Measurements from ENCODE around the gene COP1. TPM values are rescaled to one million over a fixed set of nuclear protein-coding genes. Genes with fewer than 3 reads are reported as not detected.
"Not testable (repeated sequence)": the region's sequence is repeated elsewhere in the genome, so short reads cannot be mapped to it uniquely, and the experiment has no call there.

Gene COP1
- total RNA-seq, 1 experiment from 2014 or later: 40.1 TPM

DNA sequence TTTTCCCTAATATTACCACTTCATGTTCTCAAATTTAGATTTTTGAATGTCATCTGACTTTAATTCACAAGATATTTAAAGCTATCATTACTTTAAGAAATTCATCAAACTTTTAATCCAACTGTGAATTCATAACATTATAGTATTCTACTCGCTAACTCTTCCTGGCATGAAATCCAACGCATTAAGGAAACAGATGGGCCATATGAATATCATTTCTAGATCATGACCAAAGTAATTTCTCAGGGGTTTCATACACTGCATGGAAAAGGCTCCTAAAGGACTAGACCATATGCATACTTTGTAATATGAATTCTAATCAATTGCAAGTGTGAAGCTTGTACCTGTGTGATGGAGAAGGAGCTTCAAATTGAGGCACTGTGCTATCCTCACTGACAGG lies 72.4 kb downstream of the COP1 start:
- DNase-seq (ENCODE audit: low read depth): no peak

DNA sequence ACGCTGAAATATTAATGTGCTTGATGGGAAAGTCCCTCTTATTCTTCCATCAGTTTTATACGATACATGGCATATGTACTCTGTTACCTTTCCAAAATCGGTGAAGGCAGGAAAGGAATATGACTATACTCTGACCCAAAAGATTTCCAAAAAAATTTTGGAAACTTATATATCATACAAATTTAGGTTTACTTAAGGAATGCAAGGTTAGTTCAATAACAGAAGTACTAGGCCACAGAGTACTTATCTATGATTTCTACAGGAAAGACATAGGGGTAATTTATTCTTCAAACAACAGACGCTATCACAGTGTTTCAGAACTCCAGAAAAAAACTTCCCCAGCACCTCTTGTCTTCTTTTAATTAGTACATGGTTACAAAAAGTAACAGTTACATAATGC lies 84.8 kb downstream of the COP1 start:
- DNase-seq (ENCODE audit: low read depth): no peak

DNA sequence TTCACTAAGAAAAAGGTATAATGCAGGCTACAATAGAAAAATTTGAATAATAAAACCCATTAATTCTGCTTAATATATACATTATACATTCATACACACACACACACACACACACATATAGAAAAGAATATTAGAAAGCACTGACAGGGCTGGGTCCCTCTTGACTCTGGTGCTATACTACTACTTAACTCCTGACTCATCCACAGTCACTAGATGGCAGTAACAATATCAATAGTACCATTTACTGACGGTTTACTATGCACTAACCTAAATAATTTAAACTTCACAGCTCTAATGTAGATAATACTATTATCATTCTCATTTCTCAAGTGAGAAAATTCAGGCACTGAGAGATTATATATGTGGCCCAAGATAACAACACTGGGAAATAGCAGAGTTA lies 87.5 kb downstream of the COP1 start:
- no peak for DNase-seq (ENCODE audit: low read depth)

DNA sequence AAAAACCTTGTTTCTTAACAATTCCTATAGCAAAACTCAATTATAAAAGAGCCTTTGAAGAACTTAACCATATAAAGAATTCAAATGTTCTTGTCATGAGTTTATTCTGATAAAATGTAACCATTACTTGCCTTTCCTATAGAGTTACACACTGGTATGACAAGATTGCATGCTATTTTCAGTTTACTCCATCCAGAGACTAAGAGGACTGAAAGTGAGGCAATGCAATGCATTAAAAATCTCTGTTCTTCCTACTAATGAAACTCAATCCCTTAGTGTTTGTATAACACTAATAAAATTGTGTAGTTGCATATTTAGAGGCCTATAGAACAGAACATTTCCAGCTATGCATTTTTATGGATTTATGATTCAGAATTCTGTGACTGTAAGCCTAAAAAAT lies 88.1 kb downstream of the COP1 start:
- DNase-seq (ENCODE audit: low read depth): no peak

DNA sequence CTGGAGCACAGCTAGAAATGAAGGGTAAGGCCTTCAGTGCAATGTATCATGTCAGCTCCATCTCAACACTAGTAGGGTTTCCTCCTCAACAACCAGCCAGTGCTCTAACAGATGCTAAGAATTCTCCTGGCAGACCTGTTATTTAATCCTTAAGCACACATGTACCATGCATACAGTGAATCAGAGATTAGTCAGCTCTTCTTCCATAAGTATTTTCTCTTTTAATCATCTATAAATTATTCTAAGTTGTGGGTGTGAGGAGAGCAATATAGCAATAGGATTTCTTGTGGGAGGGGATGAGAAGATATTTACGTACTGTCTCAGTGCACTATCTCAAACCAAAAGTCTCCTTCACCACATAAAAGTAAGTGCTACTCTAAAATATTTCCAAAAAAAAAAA lies 95.3 kb downstream of the COP1 start:
- no peak for DNase-seq (ENCODE audit: low read depth)

DNA sequence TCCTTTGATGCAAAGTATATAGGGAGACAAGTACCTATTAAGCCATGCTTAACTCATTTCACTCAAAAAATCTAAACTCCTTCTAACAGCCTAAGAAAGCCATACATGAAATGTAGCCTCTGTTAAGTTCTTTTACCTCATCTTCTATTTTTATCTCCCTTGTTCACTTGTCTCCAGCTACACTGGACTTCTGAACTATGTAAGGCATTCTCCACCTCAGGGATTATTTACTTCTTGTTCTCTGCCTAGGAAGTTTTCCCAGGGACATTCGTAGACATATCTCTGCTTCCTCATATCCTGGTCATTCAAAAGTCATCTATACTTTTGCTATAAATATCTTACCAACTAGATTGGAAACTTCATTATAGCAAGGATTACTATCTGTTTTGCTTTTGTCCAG lies 96.9 kb downstream of the COP1 start:
- no peak for DNase-seq (ENCODE audit: low read depth)

DNA sequence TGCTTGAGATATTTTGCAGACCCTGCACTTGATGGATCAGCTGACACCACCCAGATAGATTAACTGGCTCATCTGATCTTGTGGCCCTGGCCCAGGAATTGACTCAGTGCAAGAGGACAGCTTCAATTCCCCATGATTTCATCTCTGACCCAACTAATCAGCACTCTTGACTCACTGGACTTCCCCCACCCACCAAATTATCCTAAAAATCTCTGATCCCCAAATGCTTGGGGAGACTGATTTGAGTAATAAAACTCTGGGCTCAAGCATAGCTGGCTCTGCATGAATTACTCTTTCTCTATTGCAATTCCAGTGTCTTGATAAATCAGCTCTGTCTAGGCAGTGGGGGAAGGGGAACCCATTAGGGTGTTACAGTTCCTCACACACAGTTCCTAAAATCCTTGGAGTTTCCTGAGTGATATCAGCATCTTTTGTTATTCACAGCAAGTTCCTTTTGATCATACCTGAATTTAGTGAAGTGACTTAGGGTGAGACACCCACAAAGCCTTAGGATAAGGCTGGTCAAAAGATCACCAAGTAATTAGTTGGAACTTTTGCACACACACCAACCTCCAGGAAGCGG lies 104.2 kb downstream of the COP1 start:
- peak; percentile 10 for DNase-seq (ENCODE audit: low read depth)

DNA sequence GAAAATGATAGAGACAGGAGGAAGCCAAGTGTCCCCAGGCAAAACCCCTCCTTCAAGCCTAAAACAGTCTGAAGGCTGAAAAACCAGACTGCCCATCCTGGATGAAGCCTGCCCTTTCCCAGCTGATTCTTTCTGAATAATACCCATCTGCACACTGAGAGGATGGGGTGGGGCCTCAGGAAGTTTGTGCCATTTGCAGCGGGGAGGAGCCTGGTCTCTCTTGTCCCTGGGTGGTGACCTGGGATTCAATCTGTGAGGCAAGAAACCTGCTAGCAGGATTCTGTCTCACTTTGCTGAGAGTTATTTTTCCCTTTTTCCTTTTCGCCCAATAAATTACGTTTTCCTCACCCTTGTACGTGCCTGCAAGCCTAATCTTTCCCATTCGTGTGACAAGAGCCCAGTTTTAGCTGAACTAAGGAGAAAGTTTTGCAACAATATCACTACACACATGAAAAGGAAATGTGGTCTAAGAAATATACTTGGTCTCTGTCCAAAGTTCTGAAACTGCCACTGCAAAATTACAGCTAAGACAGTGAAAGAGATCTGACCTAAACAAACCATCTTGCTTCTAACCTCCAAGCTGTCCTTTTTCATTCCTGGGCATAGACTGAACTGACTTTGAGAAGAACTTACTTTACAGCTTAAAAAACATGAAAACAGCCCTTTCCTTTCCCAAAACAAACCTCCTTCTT lies 105.0 kb downstream of the COP1 start:
- no peak for DNase-seq (ENCODE audit: low read depth)

DNA sequence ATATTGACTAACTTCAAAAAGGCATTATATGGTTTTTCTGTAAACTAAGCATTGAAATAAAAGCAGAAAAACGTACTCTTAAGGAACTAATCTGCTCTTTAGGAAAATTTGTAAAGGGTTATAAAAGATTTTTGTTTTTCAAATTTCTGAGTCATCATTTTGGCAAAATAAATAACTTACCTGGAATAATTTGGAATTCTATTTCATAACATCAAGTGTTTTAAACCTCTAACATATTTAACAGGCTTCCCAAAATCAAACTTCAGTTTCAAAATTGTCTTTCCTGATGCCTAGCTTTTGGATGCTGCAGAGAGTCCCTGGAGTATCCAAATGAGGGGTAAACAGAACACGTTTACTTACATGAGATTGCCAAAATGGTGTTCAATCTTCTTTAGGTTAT lies 108.5 kb downstream of the COP1 start:
- no peak for DNase-seq (ENCODE audit: low read depth)

DNA sequence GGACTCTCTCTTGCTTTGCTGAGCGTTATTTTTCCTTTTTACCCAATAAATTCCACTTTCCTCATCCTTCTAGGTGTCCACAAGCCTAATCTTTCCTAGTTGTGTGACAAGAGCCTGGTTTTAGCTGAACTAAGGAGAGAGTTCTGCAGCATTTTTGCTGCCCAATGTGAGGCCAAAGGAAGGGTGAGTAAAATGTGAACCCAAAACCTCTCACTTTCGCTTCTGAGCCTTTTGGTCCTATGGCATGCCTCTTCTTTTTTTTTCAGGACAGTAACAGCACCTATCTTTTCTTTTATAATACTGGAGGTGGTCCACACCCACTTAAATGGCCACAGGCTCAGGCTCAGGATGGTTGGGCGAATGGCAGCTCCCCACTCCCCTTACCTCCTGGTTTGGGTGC lies 111.1 kb downstream of the COP1 start:
- DNase-seq (ENCODE audit: low read depth): no peak

DNA sequence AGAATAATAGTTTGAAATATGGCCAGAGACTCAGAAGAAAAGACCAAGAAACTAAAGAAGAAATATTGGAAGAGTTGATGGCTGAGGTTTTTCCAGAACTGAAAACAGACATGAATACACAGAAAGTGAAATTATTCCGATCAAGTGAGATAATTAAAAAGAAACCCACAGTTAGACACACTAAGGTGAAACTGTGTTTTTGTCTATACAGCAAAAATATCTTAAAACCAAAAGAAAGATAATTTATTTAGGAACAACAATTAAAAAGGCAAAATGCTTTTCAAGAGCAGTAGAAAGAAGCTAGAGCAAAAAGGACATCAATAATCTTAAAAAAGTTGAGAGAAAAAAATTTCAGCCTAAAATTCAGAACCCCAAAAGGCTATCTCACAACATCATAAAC lies 116.3 kb downstream of the COP1 start:
- no peak for DNase-seq (ENCODE audit: low read depth)

DNA sequence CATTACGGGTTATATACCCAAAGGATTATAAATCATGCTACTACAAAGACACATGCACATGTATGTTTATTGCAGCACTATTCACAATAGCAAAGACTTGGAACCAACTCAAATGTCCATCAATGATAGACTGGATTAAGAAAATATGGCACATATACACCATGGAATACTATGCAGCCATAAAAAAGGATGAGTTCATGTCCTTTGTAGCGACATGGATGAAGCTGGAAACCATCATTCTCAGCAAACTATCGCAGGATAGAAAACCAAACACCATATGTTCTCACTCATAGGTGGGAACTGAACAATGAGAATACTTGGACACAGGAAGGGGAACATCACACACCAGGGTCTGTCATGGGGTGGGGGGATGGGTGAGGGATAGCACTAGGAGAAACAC lies 119.3 kb downstream of the COP1 start:
- DNase-seq (ENCODE audit: low read depth): not testable (repeated sequence)

DNA sequence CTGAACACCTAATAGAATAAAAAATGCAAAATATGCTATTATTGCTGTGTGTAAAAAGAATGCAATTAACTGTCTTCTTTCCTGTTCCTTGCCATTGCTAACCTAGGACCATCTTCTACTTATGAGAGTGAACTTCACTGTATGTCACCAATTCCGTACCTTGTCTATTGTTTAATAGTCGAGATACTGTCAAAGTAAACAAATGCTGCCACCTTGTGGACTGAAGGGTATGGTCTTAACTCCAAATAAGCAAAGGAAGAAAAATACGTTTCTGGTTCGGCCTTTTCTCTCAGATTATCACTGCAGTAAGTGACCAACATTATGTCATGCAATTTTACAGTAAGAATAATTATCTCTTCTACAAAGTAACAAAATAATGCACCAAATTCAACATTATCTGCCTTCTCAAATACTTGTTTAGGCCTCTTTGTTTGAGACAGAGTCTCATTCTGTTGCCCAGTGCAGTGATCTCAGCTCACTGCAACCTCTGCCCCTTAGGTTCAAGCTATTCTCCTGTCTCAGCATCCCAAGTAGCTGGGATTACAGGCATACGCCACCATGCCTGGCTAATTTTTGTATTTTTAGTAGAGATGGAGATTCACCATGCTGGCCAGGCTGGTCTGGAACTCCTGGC lies 133.4 kb downstream of the COP1 start:
- peak; percentile 49 for DNase-seq (ENCODE audit: low read depth)

DNA sequence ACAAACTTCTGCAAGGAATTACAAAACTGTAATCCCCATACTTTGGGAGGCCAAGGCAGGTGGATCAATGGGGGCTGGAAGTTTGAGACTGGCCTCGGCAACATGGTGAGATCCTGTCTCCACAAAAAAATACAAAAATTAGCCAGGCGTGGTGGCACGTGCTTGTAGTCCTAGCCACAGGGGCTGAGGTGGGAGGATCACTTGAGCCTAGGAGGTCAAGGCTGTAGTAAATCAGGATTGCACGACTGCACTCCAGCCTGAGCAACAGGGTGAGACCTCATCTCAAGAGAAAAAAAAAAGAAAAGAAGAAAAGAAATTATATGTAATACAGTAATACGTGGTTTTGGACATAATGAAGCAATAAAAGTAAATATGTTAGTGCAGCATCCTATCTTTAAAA lies 138.2 kb downstream of the COP1 start:
- DNase-seq (ENCODE audit: low read depth): no peak

DNA sequence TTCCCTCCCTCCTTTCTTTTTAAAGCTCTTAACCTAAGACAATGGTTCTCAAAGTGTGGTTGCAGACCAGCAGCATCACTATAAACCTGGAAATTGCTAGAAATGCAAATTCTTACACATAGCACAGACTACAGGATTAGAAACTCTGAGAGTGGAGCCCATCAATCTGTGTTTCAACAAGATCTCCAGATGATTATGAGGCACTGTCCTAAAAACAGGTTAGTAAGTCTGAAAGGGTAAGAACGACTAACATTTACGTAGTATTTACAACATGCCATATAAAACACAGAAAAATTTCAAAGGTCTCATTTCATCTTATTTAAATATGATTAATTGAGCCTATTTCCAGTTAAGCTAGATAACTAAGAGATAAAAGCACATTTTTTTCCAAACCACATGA lies 138.8 kb downstream of the COP1 start:
- no peak for DNase-seq (ENCODE audit: low read depth)

DNA sequence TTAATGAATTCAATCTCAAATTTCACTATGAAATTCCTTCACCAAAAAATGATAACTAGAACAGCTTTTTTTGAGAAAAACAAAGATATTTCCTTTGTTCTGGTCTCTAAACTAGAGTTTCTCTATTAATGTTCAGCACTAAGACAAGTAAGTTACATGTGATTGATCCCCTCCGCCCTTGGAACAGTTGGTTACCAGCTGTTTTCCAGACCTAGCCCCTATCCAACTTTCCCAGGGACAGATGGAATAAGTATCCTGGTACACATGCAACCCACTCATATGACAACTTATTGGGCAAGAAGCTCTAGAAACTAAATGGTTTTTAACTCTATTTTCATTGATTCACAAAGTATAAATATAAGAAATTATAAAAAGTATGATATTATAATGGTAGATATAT lies 140.4 kb downstream of the COP1 start:
- DNase-seq (ENCODE audit: low read depth): no peak

DNA sequence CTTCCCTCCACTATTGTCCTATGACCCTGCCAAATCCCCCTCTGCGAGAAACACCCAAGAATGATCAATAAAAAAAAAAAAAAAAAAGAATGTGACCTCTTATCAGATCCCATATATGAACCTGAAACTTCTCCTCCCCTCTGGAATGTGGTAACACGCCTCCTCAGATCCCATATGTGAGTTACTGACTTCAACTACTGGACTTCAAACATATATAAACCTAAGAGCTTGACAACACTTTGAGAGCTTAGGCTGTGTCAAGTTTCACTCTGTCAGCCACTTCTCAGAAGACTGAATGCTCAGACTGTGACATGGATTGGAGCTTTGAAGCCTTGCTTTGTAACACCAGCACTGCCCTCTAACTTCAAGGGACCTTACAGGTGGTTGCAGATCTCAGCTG lies 148.4 kb downstream of the COP1 start:
- no peak for DNase-seq (ENCODE audit: low read depth)

DNA sequence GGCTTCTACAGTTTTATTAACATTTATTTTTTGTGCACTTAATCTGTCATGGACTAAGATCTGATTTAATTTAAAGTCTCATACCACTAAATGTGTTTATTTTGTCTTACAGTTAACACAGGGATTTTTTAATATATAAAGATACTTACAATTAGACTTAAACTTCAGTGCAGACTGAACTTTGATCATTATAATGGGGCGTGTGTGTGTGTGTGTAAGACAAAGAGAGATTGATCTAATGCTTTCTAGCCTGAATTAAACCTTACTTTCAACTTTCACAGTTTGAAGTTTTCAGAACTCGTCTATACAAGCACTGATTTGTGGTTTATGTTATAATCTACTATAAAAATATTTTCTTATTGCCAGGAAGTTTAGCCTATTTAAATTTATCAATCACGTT lies 150.8 kb downstream of the COP1 start:
- no peak for DNase-seq (ENCODE audit: low read depth)

DNA sequence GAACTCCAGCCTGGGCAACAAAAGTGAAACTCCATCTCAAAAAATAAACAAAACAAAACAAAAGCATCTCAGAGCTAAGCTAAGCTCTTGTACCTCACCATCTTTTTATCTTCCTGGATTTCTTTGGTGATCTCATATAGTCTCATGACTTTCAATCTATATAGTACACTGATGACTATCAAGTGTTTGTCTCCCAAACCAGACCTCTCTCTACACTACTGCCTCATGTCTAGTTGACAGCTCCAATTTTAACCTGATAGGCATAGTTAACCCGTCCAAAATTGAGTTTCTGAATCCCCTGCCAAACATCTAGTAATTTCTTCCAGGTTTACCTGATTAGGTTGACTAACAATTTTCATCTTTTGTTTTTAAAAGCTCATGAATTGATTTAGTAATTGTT lies 151.7 kb downstream of the COP1 start:
- no peak for DNase-seq (ENCODE audit: low read depth)

DNA sequence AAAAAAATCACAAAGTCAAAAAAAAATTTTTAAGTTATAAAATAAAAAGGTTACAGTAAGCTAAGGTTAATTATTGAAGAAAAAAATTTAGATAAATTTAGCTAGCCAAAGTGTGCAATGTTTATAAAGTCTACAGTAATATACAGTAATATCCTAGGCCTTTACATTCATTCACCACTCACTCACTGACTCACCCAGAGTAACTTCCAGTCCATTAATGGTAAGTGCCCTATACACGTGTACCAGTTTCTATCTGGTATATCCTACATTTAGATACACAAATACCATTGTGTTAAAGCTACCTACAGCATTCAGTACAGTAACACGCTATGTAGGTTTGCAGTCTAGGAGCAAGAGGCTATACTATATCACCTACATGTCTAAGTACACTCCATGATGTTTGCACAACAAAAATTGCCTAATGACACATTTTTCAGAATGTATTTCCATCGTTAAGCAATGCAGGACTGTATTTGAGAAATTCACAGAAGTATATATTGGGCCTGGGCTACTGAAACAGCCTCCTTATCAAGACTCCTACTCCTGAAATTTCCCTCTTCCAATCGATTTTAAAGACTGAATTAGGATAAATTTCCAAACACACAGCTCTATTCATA lies 155.1 kb downstream of the COP1 start:
- no peak for DNase-seq (ENCODE audit: low read depth)

DNA sequence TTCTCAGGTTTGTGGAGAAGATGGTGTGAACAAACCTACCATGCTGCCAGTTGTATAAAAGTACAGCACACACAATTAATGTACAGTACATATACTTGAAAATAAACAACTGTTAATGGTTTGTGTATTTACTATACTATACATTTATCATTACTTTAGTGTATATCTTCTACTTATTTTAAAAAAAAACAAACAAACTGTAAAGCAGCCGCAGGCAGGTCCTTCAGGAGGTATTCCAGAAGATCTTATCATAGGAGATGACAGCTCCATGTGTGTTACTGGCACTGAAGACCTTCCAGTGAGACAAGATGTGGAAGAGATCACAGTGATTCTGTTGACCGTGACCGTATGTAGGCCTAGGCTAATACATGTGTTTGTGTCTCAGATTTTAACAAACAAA lies 155.7 kb downstream of the COP1 start:
- DNase-seq (ENCODE audit: low read depth): no peak

DNA sequence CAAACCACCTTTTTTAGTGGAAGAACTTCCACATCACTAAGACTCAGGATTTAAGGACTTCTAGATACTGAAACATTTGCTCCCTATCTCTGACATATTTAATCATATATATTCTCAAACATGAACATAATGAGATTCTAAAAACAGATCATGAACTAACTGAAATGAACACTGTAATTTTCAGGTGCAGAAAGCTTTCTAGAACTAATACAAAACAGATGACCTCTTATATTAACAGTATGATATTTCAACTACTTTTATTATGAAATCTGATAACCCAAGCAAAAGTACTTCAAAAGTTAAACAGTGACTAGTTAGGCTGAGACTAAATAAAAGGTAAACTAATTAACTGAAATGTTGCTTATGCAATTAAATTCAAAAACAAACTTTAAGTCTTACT lies 157.5 kb downstream of the COP1 start:
- no peak for DNase-seq (ENCODE audit: low read depth)

DNA sequence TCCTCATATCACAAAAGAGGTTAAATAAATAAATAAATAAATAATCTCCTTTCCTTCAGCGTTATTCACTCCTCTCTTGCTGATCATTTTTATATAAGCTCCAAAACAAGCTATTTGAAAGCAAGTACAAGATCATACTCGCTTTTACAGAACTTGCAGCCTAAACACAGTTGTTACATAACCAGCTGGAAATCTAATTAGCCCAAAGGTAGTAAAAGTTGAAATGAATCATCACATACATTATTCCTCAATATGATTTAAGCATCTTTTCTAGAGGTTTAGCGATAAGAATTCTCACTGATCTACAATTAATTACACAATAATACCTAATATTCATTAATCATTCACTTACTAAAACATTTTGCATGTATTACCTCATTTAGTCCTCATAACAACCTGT lies 160.2 kb downstream of the COP1 start:
- no peak for DNase-seq (ENCODE audit: low read depth)
